ENCODE results near the gene DNASE2B.

DNASE2B gene

GRCh38 chr1:84373436-84374141 is 24.7 kb upstream of the DNASE2B start:
- DNase-seq (ENCODE audit: low read depth) = no peak
- no peak overlapping the region for H3K4me3 ChIP-seq (replicated peaks; ENCODE audit: low read depth, low read length)
- no peak for TF ChIP-seq CTCF (IDR thresholded peaks at IDR 0.05; ENCODE audit: low read length, missing control alignments)

GRCh38 chr1:84374991-84375696 is 23.1 kb upstream of the DNASE2B start:
- DNase-seq (ENCODE audit: low read depth) = peak; percentile 37
- TF ChIP-seq CTCF (IDR thresholded peaks at IDR 0.05; ENCODE audit: low read length, missing control alignments) = no peak
- H3K4me3 ChIP-seq (replicated peaks; ENCODE audit: low read depth, low read length) = no peak overlapping the region

GRCh38 chr1:84376000-84376910 is 22.0 kb upstream of the DNASE2B start:
- no peak for DNase-seq (ENCODE audit: low read depth)
- H3K4me3 ChIP-seq (replicated peaks; ENCODE audit: low read depth, low read length) = no peak overlapping the region
- no peak for TF ChIP-seq CTCF (IDR thresholded peaks at IDR 0.05; ENCODE audit: low read length, missing control alignments)

GRCh38 chr1:84377480-84378095 is 20.7 kb upstream of the DNASE2B start:
- peak; percentile 84 for DNase-seq (ENCODE audit: low read depth)
- no peak for TF ChIP-seq CTCF (IDR thresholded peaks at IDR 0.05; ENCODE audit: low read length, missing control alignments)
- H3K4me3 ChIP-seq (replicated peaks; ENCODE audit: low read depth, low read length) = no peak overlapping the region

GRCh38 chr1:84379138-84379916 is 19.0 kb upstream of the DNASE2B start:
- H3K4me3 ChIP-seq (replicated peaks; ENCODE audit: low read depth, low read length) = no peak overlapping the region
- TF ChIP-seq CTCF (IDR thresholded peaks at IDR 0.05; ENCODE audit: low read length, missing control alignments) = no peak
- peak; percentile 74 for DNase-seq (ENCODE audit: low read depth)

GRCh38 chr1:84379917-84380180 is 18.4 kb upstream of the DNASE2B start:
- DNase-seq (ENCODE audit: low read depth) = no peak
- no peak for TF ChIP-seq CTCF (IDR thresholded peaks at IDR 0.05; ENCODE audit: low read length, missing control alignments)
- H3K4me3 ChIP-seq (replicated peaks; ENCODE audit: low read depth, low read length) = no peak overlapping the region

Measured in fibroblast of pulmonary artery (primary cell).